ENCODE data around the gene WDFY4.

DNA sequence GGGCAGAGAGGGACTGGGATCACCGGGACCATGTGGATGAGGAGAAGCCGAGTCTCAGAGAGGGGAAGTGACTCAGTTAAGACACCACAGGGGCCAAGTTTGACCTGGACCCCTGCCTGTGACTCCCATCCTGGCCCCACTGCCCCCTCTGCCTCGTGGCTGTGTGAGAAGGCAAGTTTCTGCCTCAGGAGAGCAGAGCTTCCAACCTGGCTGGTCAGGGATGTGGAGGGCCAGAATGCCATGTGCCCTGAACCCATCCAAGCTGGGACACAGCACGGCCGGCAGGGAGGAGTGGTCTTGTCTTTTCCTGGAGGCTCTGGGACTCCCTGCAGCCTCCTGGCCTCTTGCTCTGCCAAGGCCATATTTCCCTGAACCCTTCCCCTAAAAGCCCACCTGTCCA, 19.5 kb downstream of the WDFY4 start:
- TF ChIP-seq, protein P1, sequence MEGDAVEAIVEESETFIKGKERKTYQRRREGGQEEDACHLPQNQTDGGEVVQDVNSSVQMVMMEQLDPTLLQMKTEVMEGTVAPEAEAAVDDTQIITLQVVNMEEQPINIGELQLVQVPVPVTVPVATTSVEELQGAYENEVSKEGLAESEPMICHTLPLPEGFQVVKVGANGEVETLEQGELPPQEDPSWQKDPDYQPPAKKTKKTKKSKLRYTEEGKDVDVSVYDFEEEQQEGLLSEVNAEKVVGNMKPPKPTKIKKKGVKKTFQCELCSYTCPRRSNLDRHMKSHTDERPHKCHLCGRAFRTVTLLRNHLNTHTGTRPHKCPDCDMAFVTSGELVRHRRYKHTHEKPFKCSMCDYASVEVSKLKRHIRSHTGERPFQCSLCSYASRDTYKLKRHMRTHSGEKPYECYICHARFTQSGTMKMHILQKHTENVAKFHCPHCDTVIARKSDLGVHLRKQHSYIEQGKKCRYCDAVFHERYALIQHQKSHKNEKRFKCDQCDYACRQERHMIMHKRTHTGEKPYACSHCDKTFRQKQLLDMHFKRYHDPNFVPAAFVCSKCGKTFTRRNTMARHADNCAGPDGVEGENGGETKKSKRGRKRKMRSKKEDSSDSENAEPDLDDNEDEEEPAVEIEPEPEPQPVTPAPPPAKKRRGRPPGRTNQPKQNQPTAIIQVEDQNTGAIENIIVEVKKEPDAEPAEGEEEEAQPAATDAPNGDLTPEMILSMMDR (IDR thresholded peaks at IDR 0.05): no peak
- TF ChIP-seq POLR2AphosphoS5 (IDR thresholded peaks at IDR 0.05; ENCODE audit: insufficient read depth in 1 of 2, low read depth in 1 of 2) (no peak), POLR2A (IDR thresholded peaks at IDR 0.05) (no peak)
